ENCODE results near the gene GKN1. TPM values are rescaled to one million over a fixed set of nuclear protein-coding genes. Genes with fewer than 3 reads are reported as not detected.

The GKN1 gene
- total and polyA plus RNA-seq, 2 of the 8 experiments (the other 6 are each of a cell fraction or from before 2014, with no cell fraction given) = not detected

DNA sequence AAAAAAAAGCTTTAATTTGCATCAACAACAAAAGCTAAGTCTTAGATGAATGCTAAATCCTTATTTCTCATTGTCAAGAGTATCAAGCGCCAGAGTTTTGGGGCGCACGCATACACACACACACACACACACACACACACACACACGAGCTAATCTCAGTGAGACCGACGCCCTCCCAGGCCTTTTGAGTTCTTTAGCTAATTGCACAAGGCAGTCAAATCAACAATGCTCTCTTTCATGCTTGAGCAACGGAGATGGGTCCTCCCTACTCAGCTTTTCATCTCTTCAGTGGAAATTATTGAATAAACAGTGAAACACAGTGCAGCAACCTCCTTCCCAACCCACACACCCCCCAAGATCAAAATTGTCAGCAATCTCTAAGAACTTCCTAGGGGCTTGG lies 19.2 kb downstream of the GKN1 start:
- Histone ChIP-seq H2BK5ac (ENCODE audit: low read depth, low read length) (no peak overlapping the region), H4K8ac (ENCODE audit: extremely low read depth, insufficient read depth, low read length) (no peak overlapping the region), H3K4me2 (ENCODE audit: insufficient read depth in 1 of 2, low read depth in 2 of 2, low read length in 2 of 2) (no peak overlapping the region), H3K27ac (ENCODE audit: low read depth, low read length) (no peak overlapping the region), H3K9ac (replicated peaks in 1 of 4; ENCODE audit: extremely low read depth in 1 of 4, low read depth in 3 of 4, low read length in 3 of 4) (no peak overlapping the region), H2AK5ac (ENCODE audit: low read depth, low read length) (no peak overlapping the region), H2AFZ (ENCODE audit: low read length) (no peak overlapping the region), H3K4me3 (ENCODE audit: extremely low read depth in 1 of 4, insufficient read depth in 2 of 4, low read depth in 3 of 4, low read length in 4 of 4) (no peak overlapping the region), H3K36me3 (ENCODE audit: control insufficient read depth in 2 of 4, insufficient read depth in 4 of 4, low read length in 3 of 4) (no peaks in the 10 kb centered on the region), H2BK12ac (ENCODE audit: low read depth, low read length) (no peak overlapping the region), H4K20me1 (replicated peaks in 1 of 2; ENCODE audit: control insufficient read depth in 1 of 2, insufficient read depth in 2 of 2, low read length in 2 of 2) (no peaks in the 10 kb centered on the region), H3K79me2 (ENCODE audit: control insufficient read depth in 1 of 2, insufficient read depth in 2 of 2, low read length in 2 of 2) (no peaks in the 10 kb centered on the region), H4K91ac (replicated peaks; ENCODE audit: insufficient read length, low read length) (no peak overlapping the region), H4K5ac (ENCODE audit: insufficient read length, low read depth, low read length) (no peak overlapping the region), H3K23ac (ENCODE audit: insufficient read length) (no peak overlapping the region), H3K4ac (replicated peaks; ENCODE audit: insufficient read length, low read depth, low read length) (no peak overlapping the region), H3K79me1 (ENCODE audit: low read depth, low read length) (no peaks in the 10 kb centered on the region), H3K14ac (ENCODE audit: insufficient read length) (no peak overlapping the region), H2BK120ac (replicated peaks; ENCODE audit: low read depth, low read length) (no peak overlapping the region), H3K4me1 (replicated peaks in 1 of 4; ENCODE audit: control insufficient read depth in 3 of 4, insufficient read depth in 4 of 4, low read length in 3 of 4) (no peaks in the 10 kb centered on the region), H2BK15ac (ENCODE audit: low read length) (no peak overlapping the region), H3K27me3 (replicated peaks in 1 of 4; ENCODE audit: control insufficient read depth in 3 of 4, extremely low read depth in 1 of 4, insufficient read depth in 3 of 4, low read length in 3 of 4) (no peaks in the 10 kb centered on the region), H2BK20ac (ENCODE audit: low read length) (no peak overlapping the region), H3K18ac (ENCODE audit: extremely low read depth, low read length) (no peak overlapping the region), H3K56ac (replicated peaks; ENCODE audit: insufficient read length, low read depth, low read length) (no peak overlapping the region), H3K9me3 (ENCODE audit: insufficient read depth in 2 of 2, low read depth in 1 of 2, low read length in 1 of 2) (no peaks in the 10 kb centered on the region), H3K23me2 (ENCODE audit: low read depth, low read length) (peaks cover 1% of the 10 kb centered on the region; the same call in 1 of the 2 replicates)
- DNase-seq (ENCODE audit: low read depth in 1 of 2, low spot score in 2 of 2) (no peak), FAIRE-seq (no peak)
- TF ChIP-seq SP4 (IDR thresholded peaks at IDR 0.05; ENCODE audit: low read length) (no peak), ASH2L (IDR thresholded peaks at IDR 0.05; ENCODE audit: low read length) (no peak), JUND (IDR thresholded peaks at IDR 0.05; ENCODE audit: low read length) (no peak)
- CTCF ChIA-PET (ENCODE audit: partially characterized antibody) = interaction anchor here (1.7 kb wide), 1 partner anchor 50 kb away, joined by 7 read pairs; no protein-coding TSS in a partner anchor
- WGBS, 2 experiments (ENCODE audit: extremely low coverage in 1 of 2, insufficient coverage in 1 of 2, insufficient read length in 1 of 2, insufficient replicate concordance in 2 of 2, low coverage in 1 of 2, low lambda C conversion rate in 2 of 2, missing lambda C conversion rate in 1 of 2) = 82% methylated on average over 5 of the region's 7 CpGs; no CpG with 5 or more reads in 1 of the 2 experiments
- POLR2A ChIA-PET (ENCODE audit: partially characterized antibody) = no interaction called here
